B cell (primary cell): Measurements from ENCODE around the gene LLPH. TPM values are rescaled to one million over a fixed set of nuclear protein-coding genes. Genes with fewer than 3 reads are reported as not detected.

Experiments
- ATAC-seq: fragments of 200-7000 bp; cut with Tn5 transposase; one replicate; pipeline ENCODE4 v1.10.0; 2021; ENCODE audit warnings: low read depth, mild to moderate bottlenecking, moderate number of reproducible peaks, moderate library complexity
- CTCF ChIA-PET: fragments of 350-600 bp; sonication (Branson Sonifier 250); formaldehyde crosslinking; loops from one replicate; lab custom pipeline; 2021; ENCODE audit warnings: antibody characterized with exemption, inconsistent platforms; lab: Charles Lee
- POLR2A ChIA-PET: fragments of 350-600 bp; sonication (Branson Sonifier 250); formaldehyde crosslinking; loops from one replicate; lab custom pipeline; 2021; ENCODE audit warnings: antibody characterized with exemption; lab: Charles Lee
- DNase-seq: peaks from one replicate; pipeline ENCODE4 v3.0.0; 2013
- H2AFZ ChIP-seq: 2 replicates; pipeline ENCODE4 v1.6.1; 2012; ENCODE audit warnings: mild to moderate bottlenecking, low read depth, low read length; ENCODE audit not compliant: insufficient read depth, poor library complexity, severe bottlenecking
- H3K27ac ChIP-seq, 2 donors: 1 replicate in 1 of 2; 2 replicates in 1 of 2; pipeline ENCODE4 v1.5.1; 2012 to 2013; ENCODE audit warnings: low read length in 2 of 2, mild to moderate bottlenecking in 2 of 2, moderate library complexity in 1 of 2
- H3K27me3 ChIP-seq, 4 experiments: fragments of 200-600 bp in 1 of 4; sonication (generic) in 1 of 4; replicated peaks in 1 of 4; 1 replicate in 2 of 4; 2 replicates in 2 of 4; pipeline versions ENCODE4 v1.6.1 to v1.7.0; 2013 to 2016; ENCODE audit warnings: low read length in 3 of 4, mild to moderate bottlenecking in 2 of 4, mixed read lengths in 1 of 4, moderate library complexity in 1 of 4; ENCODE audit not compliant: insufficient read depth in 4 of 4, control insufficient read depth in 3 of 4; ENCODE audit errors: control extremely low read depth in 1 of 4
- H3K36me3 ChIP-seq, 2 experiments: replicated peaks in 1 of 2; 1 replicate in 1 of 2; 2 replicates in 1 of 2; pipeline versions ENCODE4 v1.6.1 to v1.7.1; 2013; ENCODE audit warnings: low read length in 1 of 2; ENCODE audit not compliant: insufficient read depth in 2 of 2, control insufficient read depth in 1 of 2; ENCODE audit errors: control extremely low read depth in 1 of 2, extremely low read depth in 1 of 2
- H3K4me1 ChIP-seq, 2 donors: fragments of 200-600 bp in 1 of 2; sonication (generic) in 1 of 2; 1 replicate in 1 of 2; 2 replicates in 1 of 2; pipeline versions ENCODE4 v1.5.1 to v1.6.1; 2013 to 2017; ENCODE audit warnings: low read length in 2 of 2; ENCODE audit not compliant: control insufficient read depth in 2 of 2, insufficient read depth in 2 of 2
- H3K4me2 ChIP-seq: replicated peaks from 2 replicates; pipeline ENCODE3; 2012; ENCODE audit warnings: mild to moderate bottlenecking, low read depth, low read length; ENCODE audit not compliant: poor library complexity, severe bottlenecking
- H3K4me3 ChIP-seq, 5 experiments: fragments of 200-600 bp in 1 of 5; sonication (generic) in 1 of 5; 1 replicate in 3 of 5; 2 replicates in 2 of 5; pipeline versions ENCODE4 v1.5.1 to v1.7.0; 2011 to 2016; ENCODE audit warnings: low read length in 4 of 5, mild to moderate bottlenecking in 4 of 5, low read depth in 2 of 5, control low read depth in 1 of 5, moderate library complexity in 1 of 5; ENCODE audit not compliant: insufficient read depth in 1 of 5; ENCODE audit errors: control extremely low read depth in 1 of 5, extremely low read depth in 1 of 5
- H3K79me2 ChIP-seq: fragments of 200-600 bp; sonication (generic); one replicate; pipeline ENCODE4 v1.6.0; 2016; ENCODE audit warnings: low read length; ENCODE audit not compliant: control insufficient read depth, insufficient read depth
- H3K9ac ChIP-seq: fragments of 200-600 bp; sonication (generic); 2 replicates; pipeline ENCODE4 v1.6.1; 2017; ENCODE audit warnings: mild to moderate bottlenecking, low read length, moderate library complexity
- H3K9me3 ChIP-seq, 3 donors: one replicate each; pipeline versions ENCODE4 v1.6.1 to v1.7.1; 2013; ENCODE audit warnings: low read length in 2 of 3; ENCODE audit not compliant: control insufficient read depth in 2 of 3, insufficient read depth in 1 of 3; ENCODE audit errors: control extremely low read depth in 1 of 3
- H4K20me1 ChIP-seq: 2 replicates; pipeline ENCODE4 v1.6.0; 2012; ENCODE audit warnings: mild to moderate bottlenecking, low read length; ENCODE audit not compliant: insufficient read depth, control insufficient read depth, poor library complexity, severe bottlenecking
- H3K27ac Mint-ChIP-seq: one replicate; pipeline ENCODE4 v1.8.0; 2021; ENCODE audit warnings: mixed read lengths
- H3K27me3 Mint-ChIP-seq: one replicate; pipeline ENCODE4 v1.8.0; 2021; ENCODE audit warnings: mixed read lengths
- H3K4me1 Mint-ChIP-seq: one replicate; pipeline ENCODE4 v1.8.0; 2021; ENCODE audit warnings: mixed read lengths
- H3K4me3 Mint-ChIP-seq: one replicate; pipeline ENCODE4 v1.8.0; 2021; ENCODE audit warnings: mixed read lengths
- H3K9me3 Mint-ChIP-seq: one replicate; pipeline ENCODE4 v1.8.0; 2022; ENCODE audit warnings: mixed read lengths; ENCODE audit not compliant: insufficient read depth
- CTCF ChIP-seq: fragments of 200-600 bp; IDR thresholded peaks from one replicate; pipeline ENCODE4 v1.8.0; 2022; ENCODE audit warnings: antibody characterized with exemption, mild to moderate bottlenecking
- EZH2 ChIP-seq: IDR thresholded peaks from 2 replicates; pipeline ENCODE4 v1.6.1; 2012; ENCODE audit warnings: borderline replicate concordance, low read depth, mild to moderate bottlenecking, moderate library complexity, low read length; ENCODE audit not compliant: insufficient read depth, poor library complexity, severe bottlenecking
- WGBS: methylation state at CpG from one replicate; pipeline ENCODE4 v1.1.5; 2013; ENCODE audit warnings: missing lambda C conversion rate; ENCODE audit not compliant: insufficient coverage; 5-methylcytosine and 5-hydroxymethylcytosine counted together
- intact Hi-C: fragments of 100-400 bp; cut with micrococcal nuclease; formaldehyde crosslinking; loops from one replicate; pipeline ENCODE4 v1.10.0; 2022
- polyA plus RNA-seq: library from polyadenylated mRNA; depleted of rRNA; stranded (reverse); fragments of >200 nt; gene quantifications from 2 replicates; pipeline ENCODE4 v1.2.3, GENCODE V29; 2012
- total RNA-seq, 2 donors: library from RNA; stranded (reverse); fragments of 120-200 nt in 1 of 2; gene quantifications; 1 replicate in 1 of 2; 2 replicates in 1 of 2; pipeline versions ENCODE4 v1.2.3 to v1.2.4, GENCODE V29; 2013 to 2022

The LLPH gene
- total and polyA plus RNA-seq, 2 donors (not counting 1 experiment from before 2014, with no cell fraction given): 2.1 to 23.4 TPM

- Histone ChIP-seq H3K79me2 (no peaks in the 10 kb centered on the region), H3K36me3 (no peaks in the 10 kb centered on the region), H2AFZ (no peak overlapping the region), H3K4me2 (no peak overlapping the region), H4K20me1 (no peaks in the 10 kb centered on the region), H3K4me1 (no peaks in the 10 kb centered on the region), H3K27ac (no peak overlapping the region), H3K27me3 (no peaks in the 10 kb centered on the region), H3K9me3 (no peaks in the 10 kb centered on the region), H3K9ac (no peak overlapping the region), H3K4me3 (no peak overlapping the region)
- no peak for TF ChIP-seq CTCF
- WGBS: 80% methylated on average over 1 of the region's 1 CpG
- H3K4me3 Mint-ChIP-seq: no peak overlapping the region
- ChIA-PET CTCF (no interaction called here), POLR2A (no interaction called here)
- no peaks in the 10 kb centered on the region for H3K27me3 Mint-ChIP-seq
- H3K4me1 Mint-ChIP-seq: no peaks in the 10 kb centered on the region
- H3K9me3 Mint-ChIP-seq: no peaks in the 10 kb centered on the region
- H3K27ac Mint-ChIP-seq: no peak overlapping the region
- DNase-seq: no peak
- intact Hi-C loops: no loop called here
- no peak for ATAC-seq
Measured at GRCh38 chr12:66113471-66113870, 17.1 kb downstream of the LLPH start.

GRCh38 chr12:66111605-66112004 is 18.9 kb downstream of the LLPH start:
- CTCF ChIA-PET: no interaction called here
- no peak overlapping the region for H3K4me3 Mint-ChIP-seq
- H3K27me3 ChIP-seq: no peaks in the 10 kb centered on the region
- no peak for ATAC-seq
- no peak overlapping the region for H3K4me3 ChIP-seq
- no peaks in the 10 kb centered on the region for H3K4me1 ChIP-seq
- no peaks in the 10 kb centered on the region for H3K9me3 ChIP-seq
- no peaks in the 10 kb centered on the region for H3K79me2 ChIP-seq
- POLR2A ChIA-PET: no interaction called here
- H3K9me3 Mint-ChIP-seq: no peaks in the 10 kb centered on the region
- TF ChIP-seq CTCF (no peak), EZH2 (no peak)
- peaks cover 5% of the 10 kb centered on the region for H3K27me3 Mint-ChIP-seq
- no peak overlapping the region for H3K4me2 ChIP-seq
- H3K4me1 Mint-ChIP-seq: peaks cover 2% of the 10 kb centered on the region
- H3K36me3 ChIP-seq: no peaks in the 10 kb centered on the region
- DNase-seq: no peak
- intact Hi-C loops: no loop called here
- no peak overlapping the region for H3K9ac ChIP-seq
- H3K27ac ChIP-seq: no peak overlapping the region
- H2AFZ ChIP-seq: no peak overlapping the region
- no peak overlapping the region for H3K27ac Mint-ChIP-seq
- H4K20me1 ChIP-seq: no peaks in the 10 kb centered on the region
